SK-N-SH (cell line): Measurements from ENCODE around the gene TGFBR3.

Experiments used
- EP300 ChIP-seq, 2 experiments: IDR thresholded peaks; 2 replicates each; pipeline versions ENCODE4 v1.4.0 to v1.6.1; 2012; ENCODE audit warnings: borderline replicate concordance in 1 of 2, low read depth in 1 of 2, low read length in 1 of 2
- MXI1 ChIP-seq: IDR thresholded peaks from 2 replicates; pipeline ENCODE4 v1.6.1; 2012; ENCODE audit warnings: mild to moderate bottlenecking, low read depth, low read length, improper control_type of control experiment
- POLR2AphosphoS5 ChIP-seq: IDR thresholded peaks from 2 replicates; pipeline ENCODE4 v1.6.1; 2012; ENCODE audit warnings: low read depth, low read length
- SMC3 ChIP-seq: IDR thresholded peaks from 2 replicates; pipeline ENCODE4 v1.6.1; 2012; ENCODE audit warnings: low read depth, low read length, improper control_type of control experiment
- TF ChIP-seq, protein P1 (sequence below): fragments of 200-600 bp; sonication (generic); IDR thresholded peaks from 2 replicates; pipeline ENCODE4 v1.6.1; 2017; ENCODE audit warnings: antibody characterized with exemption, mild to moderate bottlenecking, moderate library complexity

DNA sequence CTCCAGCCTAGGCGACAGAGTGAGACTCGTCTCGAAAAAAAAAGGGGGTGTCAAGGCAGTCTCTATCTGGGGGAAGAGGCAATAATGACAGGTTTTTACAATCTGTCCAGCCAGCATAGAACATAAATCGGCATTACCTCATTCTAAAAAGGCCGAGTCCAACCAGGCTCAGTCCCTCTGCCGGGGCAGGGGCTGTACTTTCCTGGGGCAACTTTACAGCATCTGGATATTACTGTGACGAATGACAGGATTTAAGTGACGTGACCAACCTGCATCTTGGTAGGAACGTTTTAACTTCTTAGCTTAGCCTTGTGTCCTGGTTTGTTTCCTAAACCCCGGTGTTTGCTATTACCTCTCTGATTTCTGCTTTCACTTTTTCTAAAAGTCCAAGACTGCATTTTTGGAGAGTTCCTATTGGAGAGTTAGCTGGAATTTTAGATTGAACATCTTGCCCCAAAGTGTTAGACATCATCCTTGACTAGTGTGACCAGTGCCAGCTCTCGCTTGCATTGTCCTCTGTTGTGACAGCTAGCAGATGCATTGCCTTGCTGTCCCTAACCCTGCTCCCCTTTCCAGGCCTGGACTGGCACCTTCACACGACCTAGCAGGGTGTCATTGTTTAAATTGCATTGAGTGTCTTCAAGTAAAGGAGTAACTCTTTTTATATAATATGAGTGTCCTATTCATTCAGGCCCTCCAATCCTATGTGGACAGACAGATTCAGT is 96.5 kb downstream of the TGFBR3 start:
- TF ChIP-seq, protein P1, sequence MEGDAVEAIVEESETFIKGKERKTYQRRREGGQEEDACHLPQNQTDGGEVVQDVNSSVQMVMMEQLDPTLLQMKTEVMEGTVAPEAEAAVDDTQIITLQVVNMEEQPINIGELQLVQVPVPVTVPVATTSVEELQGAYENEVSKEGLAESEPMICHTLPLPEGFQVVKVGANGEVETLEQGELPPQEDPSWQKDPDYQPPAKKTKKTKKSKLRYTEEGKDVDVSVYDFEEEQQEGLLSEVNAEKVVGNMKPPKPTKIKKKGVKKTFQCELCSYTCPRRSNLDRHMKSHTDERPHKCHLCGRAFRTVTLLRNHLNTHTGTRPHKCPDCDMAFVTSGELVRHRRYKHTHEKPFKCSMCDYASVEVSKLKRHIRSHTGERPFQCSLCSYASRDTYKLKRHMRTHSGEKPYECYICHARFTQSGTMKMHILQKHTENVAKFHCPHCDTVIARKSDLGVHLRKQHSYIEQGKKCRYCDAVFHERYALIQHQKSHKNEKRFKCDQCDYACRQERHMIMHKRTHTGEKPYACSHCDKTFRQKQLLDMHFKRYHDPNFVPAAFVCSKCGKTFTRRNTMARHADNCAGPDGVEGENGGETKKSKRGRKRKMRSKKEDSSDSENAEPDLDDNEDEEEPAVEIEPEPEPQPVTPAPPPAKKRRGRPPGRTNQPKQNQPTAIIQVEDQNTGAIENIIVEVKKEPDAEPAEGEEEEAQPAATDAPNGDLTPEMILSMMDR = no peak
- TF ChIP-seq POLR2AphosphoS5 (no peak), MXI1 (no peak), EP300 (IDR thresholded peaks at IDR 0.05; ENCODE audit: borderline replicate concordance in 1 of 2, low read depth in 1 of 2, low read length in 1 of 2) (no peak), SMC3 (no peak)
